Gastrocnemius medialis (tissue), 4 donors: ENCODE results near the gene NGDN. TPM values are rescaled to one million over a fixed set of nuclear protein-coding genes. Genes with fewer than 3 reads are reported as not detected.

Experiments
- ATAC-seq, 2 donors: fragments of 150-250 bp; one replicate each; pipeline ENCODE4 v1.9.1; 2016
- DNase-seq, 2 donors: peaks; one replicate each; pipeline ENCODE4 v3.0.0-alpha.2; 2019
- H3K27ac ChIP-seq, 4 donors: fragments of 200-600 bp; sonication (generic); 1 replicate in 1 of 4; 2 replicates in 3 of 4; pipeline ENCODE4 v1.5.1; 2016 to 2018; ENCODE audit warnings: mild to moderate bottlenecking in 2 of 4, moderate library complexity in 1 of 4
- H3K27me3 ChIP-seq, 3 donors: fragments of 200-600 bp; sonication (generic) in 2 of 3; 1 replicate in 1 of 3; 2 replicates in 2 of 3; pipeline versions ENCODE4 v1.5.1 to v1.6.0; 2016 to 2019; ENCODE audit warnings: mild to moderate bottlenecking in 1 of 3, moderate library complexity in 1 of 3
- H3K36me3 ChIP-seq, 2 donors: fragments of 200-600 bp; sonication (generic) in 1 of 2; one replicate each; pipeline ENCODE4 v1.5.1; 2017 to 2018
- H3K4me1 ChIP-seq, 2 donors: fragments of 200-600 bp; sonication (generic) in 1 of 2; one replicate each; pipeline ENCODE4 v1.5.1; 2016 to 2017; ENCODE audit warnings: mild to moderate bottlenecking in 2 of 2
- H3K4me3 ChIP-seq, 4 donors: fragments of 200-600 bp; sonication (generic) in 3 of 4; 1 replicate in 1 of 4; 2 replicates in 3 of 4; pipeline ENCODE4 v1.5.1; 2016 to 2019; ENCODE audit warnings: mild to moderate bottlenecking in 2 of 4
- H3K9me3 ChIP-seq, 3 donors: fragments of 200-600 bp; sonication (generic) in 2 of 3; 1 replicate in 1 of 3; 2 replicates in 2 of 3; pipeline ENCODE4 v1.5.1; 2016 to 2019
- POLR2A ChIP-seq, 2 donors: fragments of 450-650 bp; IDR thresholded peaks; one replicate each; pipeline ENCODE4 v1.6.1; 2017; ENCODE audit warnings: antibody characterized with exemption in 2 of 2, mild to moderate bottlenecking in 2 of 2, moderate library complexity in 2 of 2
- in situ Hi-C, 4 donors: fragments of 200-750 bp; cut with MboI; loops; one replicate each; pipeline versions ENCODE4 v1.15.0 to v1.8.0; 2017; ENCODE audit warnings: low sequenced_read_pairs in 4 of 4
- intact Hi-C: fragments of 100-400 bp; cut with DNase I; formaldehyde crosslinking; loops from one replicate; pipeline ENCODE4 v1.15.1; 2023; ENCODE audit warnings: low total_unique reads
- total RNA-seq, 4 donors: library from RNA; depleted of rRNA; stranded (reverse); fragments of >200 nt; gene quantifications; one replicate each; pipeline versions ENCODE4 v1.1.0 to v1.2.3, GENCODE V29; 2016
- TF ChIP-seq, protein P1 (sequence below), 5 experiments: fragments of 450-650 bp in 3 of 5; fragments of 200-600 bp in 2 of 5; sonication (generic) in 2 of 5; IDR thresholded peaks in 4 of 5; conservative IDR thresholded peaks in 1 of 5; 1 replicate in 4 of 5; 2 replicates in 1 of 5; pipeline ENCODE4 v1.5.1; 2016 to 2019; ENCODE audit warnings: antibody characterized with exemption in 5 of 5, mild to moderate bottlenecking in 3 of 5, moderate library complexity in 3 of 5

The NGDN gene
- total RNA-seq, 4 donors from 2014 or later = 27.9 to 41.9 (median 36.1) TPM

DNA sequence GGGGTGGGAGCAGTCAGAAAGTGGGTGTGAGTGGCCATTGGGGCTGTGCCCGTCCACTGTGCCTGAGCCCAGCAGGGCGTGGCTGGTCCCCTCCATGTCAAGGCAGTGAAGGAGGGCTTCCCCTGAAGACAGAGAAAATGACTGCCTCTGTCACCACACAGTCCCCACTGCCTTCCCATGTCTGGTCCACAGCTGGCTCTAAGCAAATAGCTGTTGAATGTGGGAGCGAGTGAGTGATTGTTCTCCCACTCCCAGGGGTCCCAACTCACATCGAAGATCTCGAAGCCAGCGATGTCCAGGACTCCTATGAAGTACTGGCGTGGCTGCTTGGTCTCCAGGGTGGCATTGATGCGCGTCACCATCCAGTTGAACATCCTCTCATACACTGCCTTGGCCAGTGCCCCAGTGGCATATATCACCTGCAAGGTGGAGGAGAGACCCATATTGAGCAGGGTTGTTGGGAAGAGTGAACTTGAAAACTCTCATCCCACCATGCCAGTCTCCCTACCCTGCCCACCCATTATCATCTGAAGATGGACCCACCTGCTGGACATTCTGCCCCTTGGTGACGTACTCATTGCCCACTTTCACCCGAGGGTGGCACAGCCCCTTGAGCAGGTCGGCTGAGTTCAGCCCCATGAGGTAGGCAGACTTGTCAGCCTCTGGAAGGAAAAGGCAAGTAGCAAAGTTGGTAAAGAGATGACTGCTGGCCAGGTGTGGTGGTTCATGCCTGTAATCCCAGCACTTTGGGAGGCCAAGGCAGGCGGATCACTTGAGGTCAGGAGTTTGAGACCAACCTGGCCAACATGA, 40.6 kb upstream of the NGDN start:
- Histone ChIP-seq H3K36me3 (no peaks in the 10 kb centered on the region), H3K27me3 (no peaks in the 10 kb centered on the region), H3K9me3 (no peaks in the 10 kb centered on the region), H3K27ac (peak overlapping the region in 3 of 4 donors; percentile 47 to 89 (median 89)), H3K4me1 (peaks cover under 1 to 18% of the 10 kb centered on the region in 2 donors), H3K4me3 (no peak overlapping the region)
- in situ Hi-C loops (no loop called here), intact Hi-C loops (no loop called here)
- peak in 1 of 2 donors; percentile 13 for DNase-seq
- TF ChIP-seq, protein P1, sequence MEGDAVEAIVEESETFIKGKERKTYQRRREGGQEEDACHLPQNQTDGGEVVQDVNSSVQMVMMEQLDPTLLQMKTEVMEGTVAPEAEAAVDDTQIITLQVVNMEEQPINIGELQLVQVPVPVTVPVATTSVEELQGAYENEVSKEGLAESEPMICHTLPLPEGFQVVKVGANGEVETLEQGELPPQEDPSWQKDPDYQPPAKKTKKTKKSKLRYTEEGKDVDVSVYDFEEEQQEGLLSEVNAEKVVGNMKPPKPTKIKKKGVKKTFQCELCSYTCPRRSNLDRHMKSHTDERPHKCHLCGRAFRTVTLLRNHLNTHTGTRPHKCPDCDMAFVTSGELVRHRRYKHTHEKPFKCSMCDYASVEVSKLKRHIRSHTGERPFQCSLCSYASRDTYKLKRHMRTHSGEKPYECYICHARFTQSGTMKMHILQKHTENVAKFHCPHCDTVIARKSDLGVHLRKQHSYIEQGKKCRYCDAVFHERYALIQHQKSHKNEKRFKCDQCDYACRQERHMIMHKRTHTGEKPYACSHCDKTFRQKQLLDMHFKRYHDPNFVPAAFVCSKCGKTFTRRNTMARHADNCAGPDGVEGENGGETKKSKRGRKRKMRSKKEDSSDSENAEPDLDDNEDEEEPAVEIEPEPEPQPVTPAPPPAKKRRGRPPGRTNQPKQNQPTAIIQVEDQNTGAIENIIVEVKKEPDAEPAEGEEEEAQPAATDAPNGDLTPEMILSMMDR (IDR thresholded peaks at IDR 0.05 in 4 of 5, conservative IDR thresholded peaks at IDR 0.05 in 1 of 5) = no peak
- TF ChIP-seq POLR2A (IDR thresholded peaks at IDR 0.05) = no peak
- ATAC-seq = no peak

DNA sequence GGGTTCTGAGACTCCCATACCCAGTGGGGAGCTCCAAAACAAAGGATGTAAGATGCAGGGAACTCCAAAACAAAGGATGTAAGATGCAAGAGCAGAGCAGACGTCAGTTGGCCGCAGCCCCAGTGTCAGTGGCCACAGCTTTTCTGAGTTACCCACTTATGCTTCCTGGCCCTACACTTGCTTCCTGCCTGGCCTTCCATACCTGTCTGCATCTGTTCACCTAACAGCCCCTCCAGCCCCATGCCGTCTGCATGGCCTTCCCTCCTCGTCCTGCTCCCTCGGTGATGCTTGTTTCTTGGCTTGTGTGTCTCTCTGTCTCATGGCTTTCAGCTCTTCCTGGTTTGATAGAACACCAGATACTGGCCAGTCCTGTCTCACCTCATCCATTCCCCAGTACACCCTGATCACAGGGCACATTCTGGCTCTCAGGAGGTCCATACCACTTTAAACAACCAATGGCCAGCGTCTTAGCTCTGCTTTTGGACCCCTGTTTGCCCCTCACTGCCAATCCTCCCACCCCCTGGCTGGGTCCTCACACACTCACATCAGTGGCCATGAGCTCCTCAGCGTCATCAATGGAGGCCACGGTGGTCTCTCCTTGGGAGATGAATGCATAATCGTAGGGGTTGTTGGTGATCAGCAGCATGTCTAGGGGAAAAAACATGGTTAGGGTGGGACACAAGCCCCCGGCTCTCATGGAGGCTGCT, 39.3 kb upstream of the NGDN start:
- H3K27me3 ChIP-seq = no peaks in the 10 kb centered on the region
- DNase-seq (peak in 1 of 2 donors; percentile 9), ATAC-seq (no peak)
- H3K27ac ChIP-seq = peak overlapping the region; percentile 83 to 89 (median 86)
- H3K4me3 ChIP-seq = no peak overlapping the region
- H3K9me3 ChIP-seq = no peaks in the 10 kb centered on the region
- H3K4me1 ChIP-seq = peaks cover 11 to 27% of the 10 kb centered on the region in 2 donors
- in situ Hi-C loops (no loop called here), intact Hi-C loops (no loop called here)
- TF ChIP-seq, protein P1 (IDR thresholded peaks at IDR 0.05 in 4 of 5, conservative IDR thresholded peaks at IDR 0.05 in 1 of 5) = no peak
- no peak for TF ChIP-seq POLR2A (IDR thresholded peaks at IDR 0.05)
- H3K36me3 ChIP-seq = no peaks in the 10 kb centered on the region

DNA sequence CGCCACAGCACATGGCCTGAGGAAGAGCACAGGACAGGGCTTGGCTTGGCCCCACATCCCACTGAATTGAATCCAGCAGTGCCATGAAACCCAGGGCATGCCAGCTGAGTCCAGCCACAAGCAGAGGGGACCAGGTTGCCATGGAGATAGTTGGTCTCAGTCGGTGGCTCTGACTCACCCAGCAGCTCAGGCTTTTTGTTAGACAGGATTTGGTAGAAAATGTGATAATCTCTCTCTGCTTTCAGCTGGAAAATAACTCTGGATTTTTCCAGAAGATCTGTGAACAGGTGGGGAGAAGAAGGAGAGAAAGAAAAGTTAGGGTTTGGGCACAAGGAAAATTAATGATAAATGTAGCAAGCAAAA, 38.8 kb upstream of the NGDN start:
- Histone ChIP-seq H3K9me3 (no peaks in the 10 kb centered on the region), H3K27me3 (no peaks in the 10 kb centered on the region), H3K27ac (peak overlapping the region; percentile 83 to 89 (median 86)), H3K36me3 (no peaks in the 10 kb centered on the region), H3K4me3 (no peak overlapping the region), H3K4me1 (peaks cover 11 to 32% of the 10 kb centered on the region in 2 donors)
- intact Hi-C loops (no loop called here), in situ Hi-C loops (no loop called here)
- ATAC-seq (no peak), DNase-seq (peak in 1 of 2 donors; percentile 22)
- TF ChIP-seq, protein P1 (IDR thresholded peaks at IDR 0.05 in 4 of 5, conservative IDR thresholded peaks at IDR 0.05 in 1 of 5) = no peak
- no peak for TF ChIP-seq POLR2A (IDR thresholded peaks at IDR 0.05)

DNA sequence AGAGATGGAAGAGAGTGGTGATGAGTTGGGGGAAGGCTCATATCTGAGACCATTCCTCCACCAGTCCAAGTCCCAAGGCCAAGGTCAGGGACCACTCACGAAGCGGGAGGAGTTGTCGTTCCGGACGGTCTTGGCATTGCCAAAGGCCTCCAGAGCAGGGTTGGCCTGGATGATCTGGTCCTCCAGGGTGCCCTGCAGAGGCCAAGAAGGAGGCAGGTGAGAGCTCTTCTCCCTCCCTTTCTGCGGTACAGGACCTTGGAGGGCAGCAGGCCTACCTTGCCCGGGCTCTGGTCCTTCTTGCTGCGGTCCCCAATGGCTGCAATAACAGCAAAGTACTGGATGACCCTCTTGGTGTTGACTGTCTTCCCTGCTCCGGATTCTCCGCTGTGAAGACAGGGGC, 38.0 kb upstream of the NGDN start:
- TF ChIP-seq, protein P1 (IDR thresholded peaks at IDR 0.05 in 4 of 5, conservative IDR thresholded peaks at IDR 0.05 in 1 of 5) = no peak
- TF ChIP-seq POLR2A (IDR thresholded peaks at IDR 0.05) = no peak
- Histone ChIP-seq H3K4me1 (peaks cover 19 to 40% of the 10 kb centered on the region in 2 donors), H3K36me3 (no peaks in the 10 kb centered on the region), H3K27me3 (no peaks in the 10 kb centered on the region), H3K9me3 (no peaks in the 10 kb centered on the region), H3K4me3 (no peak overlapping the region), H3K27ac (peak overlapping the region; percentile 83 to 89 (median 86))
- intact Hi-C loops = no loop called here
- in situ Hi-C loops = no loop called here
- DNase-seq (peak in 1 of 2 donors; percentile 11), ATAC-seq (no peak)
